Sigmoid colon (tissue), 7 donors: ENCODE data around the gene TRIP12. TPM values are rescaled to one million over a fixed set of nuclear protein-coding genes. Genes with fewer than 3 reads are reported as not detected.

Experiments
- DNase-seq: peaks from one replicate; pipeline ENCODE4 v3.0.0-alpha.2; 2019
- H3K27ac ChIP-seq, 4 donors: fragments of 200-600 bp; sonication (generic); one replicate each; pipeline ENCODE4 v1.5.1; 2016 to 2019; ENCODE audit warnings: mild to moderate bottlenecking in 1 of 4
- H3K27me3 ChIP-seq, 3 donors: fragments of 200-600 bp; sonication (generic); one replicate each; pipeline ENCODE4 v1.5.1; 2019; ENCODE audit warnings: mild to moderate bottlenecking in 1 of 3
- H3K36me3 ChIP-seq, 4 donors: fragments of 200-600 bp; sonication (generic); one replicate each; pipeline ENCODE4 v1.5.1; 2016 to 2019
- H3K4me1 ChIP-seq, 4 donors: fragments of 200-600 bp; sonication (generic); one replicate each; pipeline ENCODE4 v1.5.1; 2017 to 2019
- H3K4me3 ChIP-seq, 4 donors: fragments of 200-600 bp; sonication (generic); one replicate each; pipeline ENCODE4 v1.5.1; 2017 to 2019; ENCODE audit warnings: mild to moderate bottlenecking in 2 of 4, moderate library complexity in 1 of 4
- H3K9me3 ChIP-seq, 4 donors: fragments of 200-600 bp in 3 of 4; sonication (generic) in 3 of 4; one replicate each; pipeline versions ENCODE4 v1.5.1 to v1.6.1; 2013 to 2019
- EP300 ChIP-seq, 4 donors: sonication (generic); formaldehyde crosslinking; IDR thresholded peaks; one replicate each; pipeline ENCODE4 v1.6.1; 2017; ENCODE audit warnings: antibody characterized with exemption in 4 of 4
- POLR2A ChIP-seq, 2 donors: fragments of 450-650 bp; IDR thresholded peaks; one replicate each; pipeline ENCODE4 v1.6.1; 2016; ENCODE audit warnings: antibody characterized with exemption in 2 of 2, mild to moderate bottlenecking in 2 of 2, moderate library complexity in 2 of 2
- POLR2AphosphoS5 ChIP-seq, 4 donors: sonication (generic); formaldehyde crosslinking; IDR thresholded peaks; one replicate each; pipeline ENCODE4 v1.6.1; 2017; ENCODE audit warnings: antibody characterized with exemption in 4 of 4
- WGBS, 2 donors: extraction: QIAGEN DNeasy Blood & Tissue Kit; methylation state at CpG; one replicate each; pipeline ENCODE4 v1.1.7; 2013; 5-methylcytosine and 5-hydroxymethylcytosine counted together
- intact Hi-C: fragments of 100-400 bp; cut with DNase I; formaldehyde crosslinking; loops from one replicate; pipeline ENCODE4 v1.15.1; 2023
- polyA plus RNA-seq, 3 donors: library from polyadenylated mRNA; stranded (reverse); fragments of 200-250 nt; gene quantifications; one replicate each; pipeline ENCODE4 v1.2.3, GENCODE V29; 2013
- total RNA-seq, 4 donors: library from RNA; depleted of rRNA; stranded (reverse); fragments of >200 nt; gene quantifications; one replicate each; pipeline ENCODE4 v1.1.0, GENCODE V29; 2016
- TF ChIP-seq, protein P1 (sequence below), 4 experiments: fragments of 450-650 bp in 3 of 4; fragments of 200-600 bp in 1 of 4; IDR thresholded peaks; one replicate each; pipeline ENCODE4 v1.5.1; 2016 to 2019; ENCODE audit warnings: antibody characterized with exemption in 4 of 4, mild to moderate bottlenecking in 3 of 4, moderate library complexity in 2 of 4
- donor health status: healthy with polysubstance abuse.
- donor health status: Bipolar disorder and iron deficiency.
- donor health status: healthy.

Gene TRIP12
- total and polyA plus RNA-seq, 7 donors = 20.4 to 168 (median 144) TPM

DNA sequence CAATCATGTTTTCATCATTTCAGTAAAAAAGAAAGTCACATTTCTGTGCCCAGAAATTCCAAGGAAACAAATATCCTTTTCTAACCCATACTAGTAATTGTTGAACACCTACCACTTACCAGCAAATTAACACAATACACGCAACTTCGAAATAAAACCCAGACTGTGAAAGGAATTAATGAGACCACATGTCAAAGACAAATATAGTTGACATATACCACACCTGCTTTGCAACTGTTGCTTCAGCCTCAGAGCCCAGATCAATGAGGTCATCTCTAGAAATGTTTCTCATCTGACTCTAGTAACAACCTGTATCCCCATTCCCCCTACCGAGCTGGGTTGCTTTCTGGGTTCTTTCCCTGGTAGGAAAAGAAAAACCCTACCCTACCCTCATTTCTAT lies 52.6 kb downstream of the TRIP12 start:
- no peak for DNase-seq
- H3K9me3 ChIP-seq = no peaks in the 10 kb centered on the region
- 95 to 96% methylated on average over 3 of the region's 3 CpGs for WGBS, 2 donors
- H3K27me3 ChIP-seq = no peaks in the 10 kb centered on the region
- no peak overlapping the region for H3K4me3 ChIP-seq
- TF ChIP-seq POLR2AphosphoS5 (IDR thresholded peaks at IDR 0.05) (no peak), EP300 (IDR thresholded peaks at IDR 0.05) (no peak), POLR2A (IDR thresholded peaks at IDR 0.05) (no peak)
- TF ChIP-seq, protein P1, sequence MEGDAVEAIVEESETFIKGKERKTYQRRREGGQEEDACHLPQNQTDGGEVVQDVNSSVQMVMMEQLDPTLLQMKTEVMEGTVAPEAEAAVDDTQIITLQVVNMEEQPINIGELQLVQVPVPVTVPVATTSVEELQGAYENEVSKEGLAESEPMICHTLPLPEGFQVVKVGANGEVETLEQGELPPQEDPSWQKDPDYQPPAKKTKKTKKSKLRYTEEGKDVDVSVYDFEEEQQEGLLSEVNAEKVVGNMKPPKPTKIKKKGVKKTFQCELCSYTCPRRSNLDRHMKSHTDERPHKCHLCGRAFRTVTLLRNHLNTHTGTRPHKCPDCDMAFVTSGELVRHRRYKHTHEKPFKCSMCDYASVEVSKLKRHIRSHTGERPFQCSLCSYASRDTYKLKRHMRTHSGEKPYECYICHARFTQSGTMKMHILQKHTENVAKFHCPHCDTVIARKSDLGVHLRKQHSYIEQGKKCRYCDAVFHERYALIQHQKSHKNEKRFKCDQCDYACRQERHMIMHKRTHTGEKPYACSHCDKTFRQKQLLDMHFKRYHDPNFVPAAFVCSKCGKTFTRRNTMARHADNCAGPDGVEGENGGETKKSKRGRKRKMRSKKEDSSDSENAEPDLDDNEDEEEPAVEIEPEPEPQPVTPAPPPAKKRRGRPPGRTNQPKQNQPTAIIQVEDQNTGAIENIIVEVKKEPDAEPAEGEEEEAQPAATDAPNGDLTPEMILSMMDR (IDR thresholded peaks at IDR 0.05) = no peak
- H3K4me1 ChIP-seq = peaks cover 0 to 64% (median 35%) of the 10 kb centered on the region in 4 donors
- intact Hi-C loops = no loop called here
- no peak overlapping the region for H3K27ac ChIP-seq
- H3K36me3 ChIP-seq = no peaks in the 10 kb centered on the region

- WGBS, 2 donors = 93 to 96% methylated on average over 2 of the region's 2 CpGs
- Histone ChIP-seq H3K27me3 (no peaks in the 10 kb centered on the region), H3K36me3 (no peaks in the 10 kb centered on the region), H3K9me3 (no peaks in the 10 kb centered on the region), H3K4me3 (no peak overlapping the region), H3K4me1 (peaks cover 0 to 64% (median 35%) of the 10 kb centered on the region in 4 donors), H3K27ac (no peak overlapping the region)
- intact Hi-C loops = no loop called here
- DNase-seq = no peak
- no peak for TF ChIP-seq POLR2AphosphoS5 (IDR thresholded peaks at IDR 0.05)
- TF ChIP-seq, protein P1 (IDR thresholded peaks at IDR 0.05) = no peak
These were observed 53.0 kb downstream of the TRIP12 start for GRCh38 chr2:229868794-229869193.

GRCh38 chr2:229865033-229865432 lies 56.8 kb downstream of the TRIP12 start:
- no peak overlapping the region for H3K4me3 ChIP-seq
- TF ChIP-seq EP300 (IDR thresholded peaks at IDR 0.05) = no peak
- TF ChIP-seq, protein P1 (IDR thresholded peaks at IDR 0.05) = no peak
- no peak for TF ChIP-seq POLR2AphosphoS5 (IDR thresholded peaks at IDR 0.05)
- TF ChIP-seq POLR2A (IDR thresholded peaks at IDR 0.05) = no peak
- no peaks in the 10 kb centered on the region for H3K9me3 ChIP-seq
- WGBS, 2 donors = 90 to 96% methylated on average over 2 of the region's 2 CpGs
- H3K27ac ChIP-seq = no peak overlapping the region
- no peaks in the 10 kb centered on the region for H3K27me3 ChIP-seq
- intact Hi-C loops = no loop called here
- peaks cover 0 to 43% (median 21%) of the 10 kb centered on the region in 4 donors for H3K4me1 ChIP-seq
- no peak for DNase-seq
- no peaks in the 10 kb centered on the region for H3K36me3 ChIP-seq

DNA sequence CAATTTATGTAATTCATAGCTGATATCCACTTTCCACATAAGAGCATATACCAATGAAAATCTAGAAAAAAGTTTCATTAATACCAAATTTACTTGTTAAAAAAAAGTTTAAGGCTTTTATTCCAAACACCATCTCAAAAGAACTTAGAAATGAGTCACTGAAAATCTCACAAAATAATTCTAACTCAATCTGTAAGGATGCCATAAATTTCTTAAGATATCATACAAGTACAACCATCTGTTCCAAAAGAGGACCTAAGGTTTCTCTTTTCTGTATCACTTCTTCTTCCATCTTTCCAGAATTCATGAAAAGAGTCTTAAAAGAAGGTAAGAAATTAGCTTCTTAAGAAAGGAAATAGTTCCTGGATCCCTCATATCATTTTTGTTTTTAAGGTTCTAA lies 60.4 kb downstream of the TRIP12 start:
- peaks cover 8 to 28% (median 14%) of the 10 kb centered on the region in 4 donors for H3K36me3 ChIP-seq
- TF ChIP-seq EP300 (IDR thresholded peaks at IDR 0.05) (no peak), POLR2AphosphoS5 (IDR thresholded peaks at IDR 0.05) (no peak), POLR2A (IDR thresholded peaks at IDR 0.05) (no peak)
- TF ChIP-seq, protein P1 (IDR thresholded peaks at IDR 0.05) = no peak
- no peak overlapping the region for H3K27ac ChIP-seq
- H3K4me3 ChIP-seq = no peak overlapping the region
- peaks cover 0 to 17% (median 5%) of the 10 kb centered on the region in 4 donors for H3K4me1 ChIP-seq
- intact Hi-C loops = no loop called here
- H3K9me3 ChIP-seq = no peaks in the 10 kb centered on the region
- no peaks in the 10 kb centered on the region for H3K27me3 ChIP-seq
- no peak for DNase-seq

GRCh38 chr2:229860334-229860733 lies 61.5 kb downstream of the TRIP12 start:
- Histone ChIP-seq H3K36me3 (peaks cover 8 to 28% (median 14%) of the 10 kb centered on the region in 4 donors), H3K4me1 (peaks cover 0 to 10% (median 2%) of the 10 kb centered on the region in 4 donors), H3K9me3 (no peaks in the 10 kb centered on the region), H3K27ac (no peak overlapping the region), H3K4me3 (no peak overlapping the region), H3K27me3 (no peaks in the 10 kb centered on the region)
- WGBS, 2 donors = 94 to 98% methylated on average over 1 of the region's 1 CpG
- DNase-seq = no peak
- intact Hi-C loops = no loop called here
- TF ChIP-seq, protein P1 (IDR thresholded peaks at IDR 0.05) = no peak
- TF ChIP-seq EP300 (IDR thresholded peaks at IDR 0.05) (no peak), POLR2AphosphoS5 (IDR thresholded peaks at IDR 0.05) (no peak), POLR2A (IDR thresholded peaks at IDR 0.05) (no peak)
